DMS79 treated with DMSO at 0.1 percent for 48 hours (cell line): ENCODE data around the gene FHIT.
"Not testable (repeated sequence)": the region's sequence is repeated elsewhere in the genome, so short reads cannot be mapped to it uniquely, and the experiment has no call there.

Experiments used
- DNase-seq: peaks from one replicate; lab custom pipeline; 2025; lab: John Stamatoyannopoulos, UW

Gene FHIT

GRCh38 chr3:61226166-61226686, 25.0 kb downstream of the FHIT start:
- DNase-seq = no peak

GRCh38 chr3:61224823-61225222, 26.4 kb downstream of the FHIT start:
- no peak for DNase-seq

- DNase-seq = no peak
Observed at GRCh38 chr3:61223451-61223850, 27.8 kb downstream of the FHIT start.

- DNase-seq = no peak
Observed at GRCh38 chr3:61222467-61222866, 28.8 kb downstream of the FHIT start.

- no peak for DNase-seq
Observed at GRCh38 chr3:61221759-61222362, 29.4 kb downstream of the FHIT start.

GRCh38 chr3:61218504-61218903, 32.7 kb downstream of the FHIT start:
- no peak for DNase-seq

DNA sequence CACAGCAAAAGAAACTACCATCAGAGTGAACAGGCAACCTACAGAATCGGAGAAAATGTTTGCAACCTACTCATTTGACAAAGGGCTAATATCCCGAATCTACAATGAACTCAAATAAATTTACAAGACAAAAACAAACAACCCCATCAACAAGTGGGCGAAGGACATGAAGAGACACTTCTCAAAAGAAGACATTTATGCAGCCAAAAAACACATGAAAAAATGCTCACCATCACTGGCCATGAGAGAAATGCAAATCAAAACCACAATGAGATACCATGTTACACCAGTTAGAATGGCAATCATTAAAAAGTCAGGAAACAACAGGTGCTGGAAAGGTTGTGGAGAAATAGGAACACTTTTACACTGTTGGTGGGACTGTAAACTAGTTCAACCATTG, 35.1 kb downstream of the FHIT start:
- not testable (repeated sequence) for DNase-seq

DNA sequence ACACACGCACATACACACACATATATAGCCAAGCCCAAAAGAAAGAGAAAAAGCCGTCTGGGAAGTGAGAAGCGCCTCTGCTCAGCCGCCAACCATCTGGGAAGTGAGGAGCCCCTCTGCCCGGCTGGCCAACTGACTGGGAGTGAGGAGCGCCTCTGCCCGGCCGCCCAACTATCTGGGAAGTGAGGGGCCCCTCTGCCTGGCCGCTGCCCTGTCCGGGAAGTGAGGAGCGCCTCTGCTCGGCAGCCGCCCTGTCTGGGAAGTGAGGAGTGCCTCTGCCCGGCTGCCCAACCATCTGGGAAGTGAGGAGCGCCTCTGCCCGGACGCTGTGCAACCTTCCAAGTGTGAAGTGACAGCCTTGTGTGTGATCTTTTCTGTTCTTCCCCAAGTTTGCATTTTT, 49.2 kb downstream of the FHIT start:
- no peak for DNase-seq

GRCh38 chr3:61201071-61201470, 50.2 kb downstream of the FHIT start:
- DNase-seq = no peak

DNA sequence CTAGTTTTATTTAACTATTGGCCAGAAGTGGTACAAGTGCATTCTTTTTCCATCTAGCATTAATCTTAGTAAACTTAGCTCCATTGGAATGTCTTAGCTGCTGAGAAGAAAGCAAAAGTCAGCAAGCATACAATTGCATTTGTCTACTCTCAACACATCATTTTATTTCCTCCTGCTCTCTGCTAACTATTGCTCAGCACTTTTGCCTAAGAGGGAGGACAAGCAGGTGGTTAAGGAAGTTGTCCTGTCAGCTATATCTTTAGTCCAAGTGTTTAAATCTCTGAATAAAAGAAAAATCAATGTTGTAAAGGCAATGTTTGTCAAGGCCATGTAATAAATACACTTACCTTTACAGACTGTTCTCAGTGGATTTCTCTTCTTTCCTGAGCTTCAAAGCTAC, 51.0 kb downstream of the FHIT start:
- DNase-seq = no peak

DNA sequence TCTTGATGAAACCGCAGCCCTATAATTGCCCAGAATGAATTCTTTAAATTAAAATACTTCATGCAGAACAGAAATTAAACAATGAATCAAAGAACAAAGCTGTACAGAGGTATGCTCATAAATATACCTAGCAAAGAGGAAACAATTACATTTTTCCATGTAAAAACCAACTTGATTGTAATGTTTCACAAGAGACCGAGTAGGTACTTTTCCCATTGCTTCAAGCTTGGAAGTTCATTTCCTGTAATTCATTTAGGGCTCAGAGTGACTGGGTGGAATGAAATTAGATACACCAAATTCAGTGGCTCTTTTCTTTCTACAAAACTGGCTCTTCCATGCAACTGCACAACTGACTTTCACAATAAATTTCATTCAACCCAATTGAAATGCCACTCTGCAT, 51.4 kb downstream of the FHIT start:
- no peak for DNase-seq

- no peak for DNase-seq
Observed at GRCh38 chr3:61194892-61195538, 56.2 kb downstream of the FHIT start.

DNA sequence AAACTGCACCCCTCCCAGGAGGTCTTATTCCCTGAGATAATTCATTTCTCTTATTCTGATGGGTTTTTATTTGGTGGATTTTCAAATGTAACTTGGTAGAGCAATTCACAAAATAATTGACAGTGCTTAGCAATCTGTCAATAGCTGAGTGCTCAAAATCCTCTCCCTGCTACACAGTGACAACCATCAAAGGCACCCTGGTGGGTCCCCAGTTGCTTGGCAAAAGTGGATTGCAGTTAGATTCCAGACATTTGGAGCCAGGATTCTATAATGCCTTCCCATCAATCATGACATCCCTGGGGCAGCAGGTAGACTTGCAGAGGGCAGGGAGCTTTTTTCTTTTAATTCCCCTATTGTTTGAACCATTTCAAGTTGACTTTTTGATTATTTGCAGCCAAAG, 59.0 kb downstream of the FHIT start:
- DNase-seq = no peak

GRCh38 chr3:61190205-61190604, 61.0 kb downstream of the FHIT start:
- not testable (repeated sequence) for DNase-seq

DNA sequence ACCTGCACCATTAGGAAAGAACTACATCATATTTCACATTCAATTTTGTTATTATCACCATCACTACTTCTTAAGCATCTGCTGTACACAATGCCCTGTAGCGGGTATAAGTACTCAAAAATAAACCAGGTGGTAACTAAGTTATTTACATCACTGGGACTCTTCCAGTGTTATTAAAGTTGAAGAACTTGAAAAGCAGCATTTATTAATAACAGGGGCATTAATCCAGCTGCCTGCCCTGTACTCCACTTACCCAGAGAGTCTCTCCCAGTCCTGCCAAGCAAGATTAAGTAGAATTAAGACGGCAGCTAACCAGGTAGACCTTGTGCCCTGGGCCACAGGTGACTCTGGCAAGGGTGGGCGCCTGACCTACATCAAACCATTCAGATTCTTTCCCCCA, 65.2 kb downstream of the FHIT start:
- DNase-seq = no peak

DNA sequence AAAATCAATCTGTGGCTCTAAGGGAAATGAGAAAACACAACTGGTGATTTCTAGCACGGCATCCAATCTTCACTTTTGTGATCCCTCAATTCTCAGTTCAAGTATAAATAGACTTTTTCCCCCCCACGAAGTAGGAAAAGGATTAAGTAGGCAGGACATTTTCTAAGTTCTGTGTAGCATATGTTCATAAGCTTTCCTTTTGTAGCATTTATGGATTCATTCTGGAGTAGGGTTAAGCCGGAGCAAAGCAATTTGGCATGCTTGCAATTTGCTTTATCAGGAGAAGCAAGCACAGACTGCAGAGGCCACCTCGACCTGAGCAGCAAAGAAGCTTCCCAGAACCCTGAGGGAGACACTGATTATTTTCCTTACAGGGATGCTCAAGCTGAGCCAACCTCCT, 66.3 kb downstream of the FHIT start:
- no peak for DNase-seq

DNA sequence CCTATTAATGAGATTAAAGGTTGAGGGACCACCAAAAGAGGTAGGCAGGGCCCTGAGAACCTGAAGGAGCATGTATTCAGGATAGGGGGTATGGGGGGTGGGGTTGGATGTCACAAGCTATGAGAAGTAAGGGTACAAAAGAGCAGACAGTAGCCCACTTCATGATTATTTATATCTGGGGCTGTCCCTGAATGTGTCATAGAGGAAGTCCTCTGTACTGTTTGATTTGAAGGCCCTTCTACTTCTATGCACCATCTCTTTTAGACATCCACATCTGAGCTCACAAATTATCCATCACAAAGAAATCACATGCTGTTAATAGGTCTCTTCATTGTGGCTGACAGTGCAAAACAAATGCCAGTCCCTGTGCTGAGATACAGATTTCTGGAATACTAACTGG, 68.6 kb downstream of the FHIT start:
- DNase-seq = no peak

DNA sequence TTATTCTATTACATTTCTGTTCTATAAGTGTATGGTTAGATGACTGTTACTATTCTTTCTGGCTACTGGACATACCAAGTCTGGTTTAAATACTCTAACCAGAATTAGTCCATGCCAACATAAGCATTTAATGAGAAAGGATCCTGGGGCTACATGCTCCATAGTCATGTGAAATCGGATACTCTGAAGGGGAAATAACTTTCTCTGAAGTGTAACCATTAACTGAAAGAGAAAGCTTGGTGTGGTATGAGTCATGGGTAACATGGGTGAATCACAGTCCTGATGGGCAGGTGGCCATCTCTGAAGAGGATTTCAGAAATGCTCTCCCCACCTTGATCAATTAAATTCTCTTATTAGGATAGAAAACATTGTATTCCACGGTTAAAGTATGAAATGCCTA, 69.4 kb downstream of the FHIT start:
- DNase-seq = no peak

DNA sequence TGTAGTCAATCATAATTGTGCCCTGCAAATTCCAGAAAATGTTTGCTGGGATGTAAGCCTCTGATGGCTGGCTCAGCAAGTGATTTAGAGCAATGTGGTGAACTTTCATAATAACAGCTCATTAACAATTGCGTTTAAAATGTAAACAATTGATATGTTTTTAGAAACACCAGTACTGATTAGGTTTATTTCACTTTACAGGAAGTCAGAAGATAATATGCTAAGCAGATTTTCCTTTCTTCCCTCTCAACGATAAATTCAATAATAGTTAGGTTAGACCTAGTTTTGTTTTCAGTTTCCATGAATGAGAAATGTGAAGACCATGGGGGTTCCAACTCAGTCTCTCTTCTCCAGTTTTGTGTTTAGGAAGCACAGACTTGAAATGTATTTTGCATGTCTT, 71.0 kb downstream of the FHIT start:
- no peak for DNase-seq

DNA sequence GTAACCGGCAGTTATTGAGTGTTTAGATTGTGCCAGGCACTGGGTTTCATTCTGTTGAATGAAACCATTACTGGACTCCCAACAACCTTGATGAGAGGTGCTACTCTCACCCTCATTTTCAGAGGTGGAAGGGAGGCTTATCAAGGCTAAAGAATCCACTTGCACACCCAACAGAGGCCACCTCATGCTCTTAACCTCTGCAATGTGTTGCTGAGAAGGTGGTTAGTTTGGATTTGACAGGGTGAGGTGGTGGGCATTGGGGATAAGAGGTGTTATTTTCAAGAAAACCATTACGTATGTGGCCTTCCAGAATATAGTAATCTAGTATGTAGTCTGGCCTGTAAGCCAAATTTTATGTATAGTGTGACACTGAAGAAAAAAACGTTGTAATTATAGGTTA, 73.1 kb downstream of the FHIT start:
- no peak for DNase-seq

DNA sequence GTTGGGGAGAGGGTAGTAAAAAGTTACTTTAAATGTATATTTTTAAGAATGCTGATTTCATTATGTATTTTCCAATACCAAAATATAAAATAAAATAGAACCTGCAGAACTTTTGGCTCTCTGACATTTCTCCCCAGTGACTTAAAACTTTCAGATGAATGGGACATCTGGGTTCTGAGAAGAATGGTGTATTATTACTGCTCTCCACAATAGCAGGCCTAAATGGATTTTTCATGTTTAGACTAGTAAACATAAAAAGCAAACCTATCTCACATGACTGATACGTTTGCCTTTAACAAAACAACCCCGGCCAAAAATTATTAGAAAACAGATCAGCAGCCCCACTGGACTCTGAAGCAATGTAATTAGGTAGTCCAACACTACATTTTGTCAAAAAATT, 73.8 kb downstream of the FHIT start:
- DNase-seq = no peak

DNA sequence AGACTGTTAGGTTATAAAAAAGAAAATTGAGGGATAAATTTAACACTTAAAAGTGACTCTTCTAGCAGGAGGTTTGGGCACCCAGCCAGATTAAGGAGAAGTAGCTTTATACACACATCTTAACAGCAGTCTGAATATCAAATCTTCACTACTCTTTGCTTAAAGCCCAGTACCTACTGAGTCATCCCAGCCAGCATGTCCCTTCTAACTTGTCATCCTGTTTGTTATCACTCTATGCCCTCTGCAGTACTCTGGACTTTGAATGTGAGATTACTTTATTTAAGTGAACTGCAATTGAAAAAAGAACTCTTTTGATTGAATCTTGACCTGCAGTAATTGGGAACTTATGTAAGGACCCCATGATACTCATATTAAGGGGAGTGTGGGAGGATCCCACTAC, 77.6 kb downstream of the FHIT start:
- DNase-seq = no peak

GRCh38 chr3:61172684-61173083, 78.6 kb downstream of the FHIT start:
- DNase-seq = no peak

- no peak for DNase-seq
Observed at GRCh38 chr3:61172203-61172602, 79.0 kb downstream of the FHIT start.
